B cell (primary cell): Measurements from ENCODE around the gene ATP9A. TPM values are rescaled to one million over a fixed set of nuclear protein-coding genes. Genes with fewer than 3 reads are reported as not detected.

ENCODE experiments used
- ATAC-seq: fragments of 200-7000 bp; cut with Tn5 transposase; one replicate; pipeline ENCODE4 v1.10.0; 2021; ENCODE audit warnings: low read depth, mild to moderate bottlenecking, moderate number of reproducible peaks, moderate library complexity
- CTCF ChIA-PET: fragments of 350-600 bp; sonication (Branson Sonifier 250); formaldehyde crosslinking; loops from one replicate; lab custom pipeline; 2021; ENCODE audit warnings: antibody characterized with exemption, inconsistent platforms; lab: Charles Lee
- POLR2A ChIA-PET: fragments of 350-600 bp; sonication (Branson Sonifier 250); formaldehyde crosslinking; loops from one replicate; lab custom pipeline; 2021; ENCODE audit warnings: antibody characterized with exemption; lab: Charles Lee
- DNase-seq: peaks from one replicate; pipeline ENCODE4 v3.0.0; 2013
- H2AFZ ChIP-seq: 2 replicates; pipeline ENCODE4 v1.6.1; 2012; ENCODE audit warnings: mild to moderate bottlenecking, low read depth, low read length; ENCODE audit not compliant: insufficient read depth, poor library complexity, severe bottlenecking
- H3K27ac ChIP-seq, 2 donors: 1 replicate in 1 of 2; 2 replicates in 1 of 2; pipeline ENCODE4 v1.5.1; 2012 to 2013; ENCODE audit warnings: low read length in 2 of 2, mild to moderate bottlenecking in 2 of 2, moderate library complexity in 1 of 2
- H3K27me3 ChIP-seq, 4 experiments: fragments of 200-600 bp in 1 of 4; sonication (generic) in 1 of 4; replicated peaks in 1 of 4; 1 replicate in 2 of 4; 2 replicates in 2 of 4; pipeline versions ENCODE4 v1.6.1 to v1.7.0; 2013 to 2016; ENCODE audit warnings: low read length in 3 of 4, mild to moderate bottlenecking in 2 of 4, mixed read lengths in 1 of 4, moderate library complexity in 1 of 4; ENCODE audit not compliant: insufficient read depth in 4 of 4, control insufficient read depth in 3 of 4; ENCODE audit errors: control extremely low read depth in 1 of 4
- H3K36me3 ChIP-seq, 2 experiments: replicated peaks in 1 of 2; 1 replicate in 1 of 2; 2 replicates in 1 of 2; pipeline versions ENCODE4 v1.6.1 to v1.7.1; 2013; ENCODE audit warnings: low read length in 1 of 2; ENCODE audit not compliant: insufficient read depth in 2 of 2, control insufficient read depth in 1 of 2; ENCODE audit errors: control extremely low read depth in 1 of 2, extremely low read depth in 1 of 2
- H3K4me1 ChIP-seq, 2 donors: fragments of 200-600 bp in 1 of 2; sonication (generic) in 1 of 2; 1 replicate in 1 of 2; 2 replicates in 1 of 2; pipeline versions ENCODE4 v1.5.1 to v1.6.1; 2013 to 2017; ENCODE audit warnings: low read length in 2 of 2; ENCODE audit not compliant: control insufficient read depth in 2 of 2, insufficient read depth in 2 of 2
- H3K4me2 ChIP-seq: replicated peaks from 2 replicates; pipeline ENCODE3; 2012; ENCODE audit warnings: mild to moderate bottlenecking, low read depth, low read length; ENCODE audit not compliant: poor library complexity, severe bottlenecking
- H3K4me3 ChIP-seq, 5 experiments: fragments of 200-600 bp in 1 of 5; sonication (generic) in 1 of 5; 1 replicate in 3 of 5; 2 replicates in 2 of 5; pipeline versions ENCODE4 v1.5.1 to v1.7.0; 2011 to 2016; ENCODE audit warnings: low read length in 4 of 5, mild to moderate bottlenecking in 4 of 5, low read depth in 2 of 5, control low read depth in 1 of 5, moderate library complexity in 1 of 5; ENCODE audit not compliant: insufficient read depth in 1 of 5; ENCODE audit errors: control extremely low read depth in 1 of 5, extremely low read depth in 1 of 5
- H3K79me2 ChIP-seq: fragments of 200-600 bp; sonication (generic); one replicate; pipeline ENCODE4 v1.6.0; 2016; ENCODE audit warnings: low read length; ENCODE audit not compliant: control insufficient read depth, insufficient read depth
- H3K9ac ChIP-seq: fragments of 200-600 bp; sonication (generic); 2 replicates; pipeline ENCODE4 v1.6.1; 2017; ENCODE audit warnings: mild to moderate bottlenecking, low read length, moderate library complexity
- H3K9me3 ChIP-seq, 3 donors: one replicate each; pipeline versions ENCODE4 v1.6.1 to v1.7.1; 2013; ENCODE audit warnings: low read length in 2 of 3; ENCODE audit not compliant: control insufficient read depth in 2 of 3, insufficient read depth in 1 of 3; ENCODE audit errors: control extremely low read depth in 1 of 3
- H4K20me1 ChIP-seq: 2 replicates; pipeline ENCODE4 v1.6.0; 2012; ENCODE audit warnings: mild to moderate bottlenecking, low read length; ENCODE audit not compliant: insufficient read depth, control insufficient read depth, poor library complexity, severe bottlenecking
- H3K27ac Mint-ChIP-seq: one replicate; pipeline ENCODE4 v1.8.0; 2021; ENCODE audit warnings: mixed read lengths
- H3K27me3 Mint-ChIP-seq: one replicate; pipeline ENCODE4 v1.8.0; 2021; ENCODE audit warnings: mixed read lengths
- H3K4me1 Mint-ChIP-seq: one replicate; pipeline ENCODE4 v1.8.0; 2021; ENCODE audit warnings: mixed read lengths
- H3K4me3 Mint-ChIP-seq: one replicate; pipeline ENCODE4 v1.8.0; 2021; ENCODE audit warnings: mixed read lengths
- H3K9me3 Mint-ChIP-seq: one replicate; pipeline ENCODE4 v1.8.0; 2022; ENCODE audit warnings: mixed read lengths; ENCODE audit not compliant: insufficient read depth
- EZH2 ChIP-seq: IDR thresholded peaks from 2 replicates; pipeline ENCODE4 v1.6.1; 2012; ENCODE audit warnings: borderline replicate concordance, low read depth, mild to moderate bottlenecking, moderate library complexity, low read length; ENCODE audit not compliant: insufficient read depth, poor library complexity, severe bottlenecking
- WGBS: methylation state at CpG from one replicate; pipeline ENCODE4 v1.1.5; 2013; ENCODE audit warnings: missing lambda C conversion rate; ENCODE audit not compliant: insufficient coverage; 5-methylcytosine and 5-hydroxymethylcytosine counted together
- intact Hi-C: fragments of 100-400 bp; cut with micrococcal nuclease; formaldehyde crosslinking; loops from one replicate; pipeline ENCODE4 v1.10.0; 2022
- polyA plus RNA-seq: library from polyadenylated mRNA; depleted of rRNA; stranded (reverse); fragments of >200 nt; gene quantifications from 2 replicates; pipeline ENCODE4 v1.2.3, GENCODE V29; 2012
- total RNA-seq, 2 donors: library from RNA; stranded (reverse); fragments of 120-200 nt in 1 of 2; gene quantifications; 1 replicate in 1 of 2; 2 replicates in 1 of 2; pipeline versions ENCODE4 v1.2.3 to v1.2.4, GENCODE V29; 2013 to 2022
- TF ChIP-seq, protein P1 (sequence below): fragments of 200-600 bp; IDR thresholded peaks from one replicate; pipeline ENCODE4 v1.8.0; 2022; ENCODE audit warnings: antibody characterized with exemption, mild to moderate bottlenecking

The ATP9A gene
- total and polyA plus RNA-seq, 2 donors (not counting 1 experiment from before 2014, with no cell fraction given): 0.13 to 0.22 TPM

GRCh38 chr20:51653226-51653625 is 115.0 kb downstream of the ATP9A start:
- Mint-ChIP-seq H3K9me3 (no peaks in the 10 kb centered on the region), H3K4me3 (no peak overlapping the region), H3K27ac (no peak overlapping the region), H3K27me3 (no peaks in the 10 kb centered on the region), H3K4me1 (peaks cover 17% of the 10 kb centered on the region)
- Histone ChIP-seq H3K9me3 (no peaks in the 10 kb centered on the region), H3K4me1 (peaks cover 4 to 10% of the 10 kb centered on the region in 2 donors), H3K9ac (no peak overlapping the region), H3K27ac (no peak overlapping the region), H3K4me2 (no peak overlapping the region), H4K20me1 (no peaks in the 10 kb centered on the region), H3K36me3 (no peaks in the 10 kb centered on the region), H3K79me2 (no peaks in the 10 kb centered on the region), H2AFZ (no peak overlapping the region), H3K4me3 (no peak overlapping the region), H3K27me3 (no peaks in the 10 kb centered on the region)
- WGBS: 90% methylated on average over 6 of the region's 6 CpGs
- no peak for TF ChIP-seq EZH2
- TF ChIP-seq, protein P1, sequence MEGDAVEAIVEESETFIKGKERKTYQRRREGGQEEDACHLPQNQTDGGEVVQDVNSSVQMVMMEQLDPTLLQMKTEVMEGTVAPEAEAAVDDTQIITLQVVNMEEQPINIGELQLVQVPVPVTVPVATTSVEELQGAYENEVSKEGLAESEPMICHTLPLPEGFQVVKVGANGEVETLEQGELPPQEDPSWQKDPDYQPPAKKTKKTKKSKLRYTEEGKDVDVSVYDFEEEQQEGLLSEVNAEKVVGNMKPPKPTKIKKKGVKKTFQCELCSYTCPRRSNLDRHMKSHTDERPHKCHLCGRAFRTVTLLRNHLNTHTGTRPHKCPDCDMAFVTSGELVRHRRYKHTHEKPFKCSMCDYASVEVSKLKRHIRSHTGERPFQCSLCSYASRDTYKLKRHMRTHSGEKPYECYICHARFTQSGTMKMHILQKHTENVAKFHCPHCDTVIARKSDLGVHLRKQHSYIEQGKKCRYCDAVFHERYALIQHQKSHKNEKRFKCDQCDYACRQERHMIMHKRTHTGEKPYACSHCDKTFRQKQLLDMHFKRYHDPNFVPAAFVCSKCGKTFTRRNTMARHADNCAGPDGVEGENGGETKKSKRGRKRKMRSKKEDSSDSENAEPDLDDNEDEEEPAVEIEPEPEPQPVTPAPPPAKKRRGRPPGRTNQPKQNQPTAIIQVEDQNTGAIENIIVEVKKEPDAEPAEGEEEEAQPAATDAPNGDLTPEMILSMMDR: no peak
- DNase-seq (no peak), ATAC-seq (no peak)
- POLR2A ChIA-PET: no interaction called here
- intact Hi-C loops: no loop called here
- CTCF ChIA-PET: interaction anchor here (1.3 kb wide), 1 partner anchor 13 kb away, joined by 3 read pairs; no protein-coding TSS in a partner anchor

DNA sequence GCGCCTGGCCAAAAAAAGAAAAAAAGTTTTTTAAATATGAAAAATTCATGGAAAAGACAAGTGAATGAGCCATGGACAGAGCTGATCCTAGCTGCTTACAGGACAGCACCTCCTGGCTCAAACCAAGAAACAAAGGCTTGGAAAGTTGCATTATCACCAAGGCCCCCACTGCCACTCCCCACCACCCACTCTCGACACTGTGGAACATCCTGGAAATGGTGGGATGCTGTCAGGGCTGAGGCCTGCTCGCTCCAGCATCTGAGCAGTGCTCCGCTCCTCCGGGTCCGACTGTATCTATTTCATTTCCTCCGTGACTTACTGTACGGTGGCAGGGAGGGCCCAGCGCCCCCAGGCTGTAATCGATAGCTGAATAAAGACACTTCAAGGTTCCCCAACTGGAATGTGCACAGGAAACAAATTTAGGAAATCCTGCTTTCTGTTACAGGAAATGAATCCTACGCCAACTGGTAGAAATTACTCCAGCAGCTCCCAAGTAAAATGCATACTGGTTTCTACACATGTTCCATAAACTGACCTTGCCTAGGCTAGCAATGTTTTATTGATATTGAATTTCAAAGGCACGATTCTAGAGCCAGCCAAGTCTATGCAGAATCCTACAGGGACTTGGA is 116.2 kb downstream of the ATP9A start:
- ChIA-PET POLR2A (no interaction called here), CTCF (no interaction called here)
- H3K4me3 Mint-ChIP-seq: no peak overlapping the region
- Histone ChIP-seq H2AFZ (no peak overlapping the region), H3K36me3 (no peaks in the 10 kb centered on the region), H3K9me3 (no peaks in the 10 kb centered on the region), H4K20me1 (no peaks in the 10 kb centered on the region), H3K4me1 (peaks cover 4 to 10% of the 10 kb centered on the region in 2 donors), H3K27ac (no peak overlapping the region), H3K27me3 (no peaks in the 10 kb centered on the region), H3K4me3 (no peak overlapping the region), H3K79me2 (no peaks in the 10 kb centered on the region), H3K4me2 (no peak overlapping the region), H3K9ac (no peak overlapping the region)
- H3K27me3 Mint-ChIP-seq: no peaks in the 10 kb centered on the region
- TF ChIP-seq EZH2: no peak
- TF ChIP-seq, protein P1: no peak
- no peak for ATAC-seq
- H3K27ac Mint-ChIP-seq: no peak overlapping the region
- intact Hi-C loops: no loop called here
- 91% methylated on average over 11 of the region's 12 CpGs for WGBS
- no peaks in the 10 kb centered on the region for H3K9me3 Mint-ChIP-seq
- DNase-seq: no peak
- peaks cover 22% of the 10 kb centered on the region for H3K4me1 Mint-ChIP-seq
